Heart left ventricle (tissue), 16 donors: ENCODE measurements around the gene HLA-DRB1. TPM values are rescaled to one million over a fixed set of nuclear protein-coding genes. Genes with fewer than 3 reads are reported as not detected.
"Not testable (repeated sequence)": the region's sequence is repeated elsewhere in the genome, so short reads cannot be mapped to it uniquely, and the experiment has no call there.

Source experiments
- ATAC-seq, 4 donors: fragments of 200-7000 bp; cut with Tn5 transposase; one replicate each; pipeline ENCODE4 v1.9.1; 2020 to 2022; ENCODE audit warnings: moderate library complexity in 4 of 4, mild to moderate bottlenecking in 3 of 4, moderate number of reproducible peaks in 1 of 4
- DNase-seq, 5 donors: peaks; one replicate each; pipeline ENCODE4 v3.0.0-alpha.2; 2020
- H3K27ac ChIP-seq, 12 donors: fragments of 200-600 bp; sonication (generic) in 4 of 12; one replicate each; pipeline versions ENCODE4 v1.5.0 to v1.8.0; 2016 to 2022; ENCODE audit warnings: mild to moderate bottlenecking in 2 of 12
- H3K27me3 ChIP-seq, 9 donors: fragments of 200-600 bp; sonication (generic) in 2 of 9; one replicate each; pipeline versions ENCODE4 v1.5.1 to v1.8.0; 2016 to 2022; ENCODE audit warnings: mild to moderate bottlenecking in 3 of 9
- H3K36me3 ChIP-seq, 9 donors: fragments of 200-600 bp; sonication (generic) in 2 of 9; one replicate each; pipeline versions ENCODE4 v1.5.0 to v1.8.0; 2018 to 2022; ENCODE audit warnings: mild to moderate bottlenecking in 2 of 9
- H3K4me1 ChIP-seq, 12 donors: fragments of 200-600 bp; sonication (generic) in 4 of 12; one replicate each; pipeline versions ENCODE4 v1.5.0 to v1.8.0; 2016 to 2022; ENCODE audit warnings: mild to moderate bottlenecking in 3 of 12
- H3K4me3 ChIP-seq, 12 donors: fragments of 200-600 bp; sonication (generic) in 4 of 12; one replicate each; pipeline versions ENCODE4 v1.5.0 to v1.8.0; 2017 to 2022; ENCODE audit warnings: mild to moderate bottlenecking in 9 of 12, moderate library complexity in 4 of 12
- H3K9me3 ChIP-seq, 12 donors: fragments of 200-600 bp; sonication (generic) in 4 of 12; one replicate each; pipeline versions ENCODE4 v1.5.0 to v1.8.0; 2016 to 2022; ENCODE audit warnings: mild to moderate bottlenecking in 1 of 12
- POLR2A ChIP-seq, 2 donors: fragments of 450-650 bp; IDR thresholded peaks; one replicate each; pipeline ENCODE4 v1.6.1; 2017; ENCODE audit warnings: antibody characterized with exemption in 2 of 2, mild to moderate bottlenecking in 2 of 2, moderate library complexity in 2 of 2
- WGBS, 4 donors: extraction: QIAGEN DNeasy Blood & Tissue Kit in 2 of 4; methylation state at CpG; one replicate each; pipeline versions ENCODE4 v1.1.5 to v1.1.7; 2013 to 2018; 5-methylcytosine and 5-hydroxymethylcytosine counted together
- intact Hi-C, 10 donors: fragments of 100-400 bp; cut with DNase I; formaldehyde crosslinking; loops; one replicate each; pipeline versions ENCODE4 v1.11.1 to v1.14.2; 2022
- polyA plus RNA-seq, 2 donors: library from polyadenylated mRNA; stranded (reverse); fragments of 200-250 nt; gene quantifications; one replicate each; pipeline ENCODE4 v1.2.3, GENCODE V29; 2013
- total RNA-seq, 9 donors: library from RNA; depleted of rRNA in 2 of 9; stranded (reverse); fragments of >200 nt in 2 of 9; fragmentation: NEBNext Ultra II Directional in 3 of 9; extraction: Animal tissue kit (Norgen Biotek cat#: 25700) in 3 of 9; gene quantifications; one replicate each; pipeline versions ENCODE4 v1.1.0 to v1.2.4, GENCODE V29; 2016 to 2023
- TF ChIP-seq, protein P1 (sequence below), 12 donors: fragments of 200-600 bp; sonication (generic) in 4 of 12; IDR thresholded peaks; one replicate each; pipeline versions ENCODE4 v1.5.0 to v1.8.0; 2018 to 2022; ENCODE audit warnings: antibody characterized with exemption in 12 of 12, mild to moderate bottlenecking in 5 of 12
- donor health status: ischemic (EF 13 %, LVEDD 7.1; RV severe dilation, severe dysfunction).
- donor health status: healthy with polysubstance abuse.
- donor health status: DM: no; HTN: yes; CAD: no.
- donor health status: DM: no; HTN: no; CAD: no.
- donor health status: ischemic (EF 25% LVEDD 6.9; RV normal size, moderate dysfunction).
- donor health status: ischemic (EF 25% LVEDD 5.7; RV mildly dilated, moderate dysfunction).
- donor health status: healthy.
- donor health status: DM: yes; HTN: yes; CAD: no.
- donor health status: ischemic (EF 35%, LVEDD 5.7; RV mildly dilated, moderate dysfunction).
- donor health status: nonischemic (EF 11% LVEDD 7.7; RV severe dilation, severe dysfunction).
- donor health status: DM: yes; HTN: yes; CAD: no.
- donor health status: PGD.
- donor health status: ischemic (EF 29% LVEDD 5.4; RV normal size, mild dysfunction).
- donor health status: nonischemic (EF 23%, LVEDD 6.1; RV moderate dilation, normal function).

HLA-DRB1 gene
- total and polyA plus RNA-seq, 11 donors = 12.3 to 404 (median 81.3) TPM

DNA sequence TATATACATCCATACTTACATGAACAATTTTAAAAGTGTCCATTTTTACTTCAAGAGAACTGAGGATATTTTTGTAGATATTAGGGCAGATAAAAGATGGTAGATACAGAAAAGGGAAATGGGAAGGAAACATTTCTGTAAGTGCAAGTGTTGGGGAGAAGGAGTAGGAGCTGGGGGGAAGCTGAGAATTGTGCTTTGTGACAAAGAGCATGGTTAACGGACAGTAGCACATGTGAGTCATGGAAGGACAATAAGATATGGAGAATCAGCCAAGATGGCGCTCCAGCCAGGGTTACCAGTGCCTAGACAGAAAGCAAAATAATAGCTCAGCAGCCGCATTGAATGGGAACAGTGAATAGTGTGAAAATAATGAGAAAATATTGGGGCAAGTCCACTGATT, 12.7 kb upstream of the HLA-DRB1 start:
- Histone ChIP-seq H3K4me3 (no peak overlapping the region), H3K27me3 (no peaks in the 10 kb centered on the region), H3K36me3 (no peaks in the 10 kb centered on the region), H3K4me1 (peaks cover 0 to 7% (median 0%) of the 10 kb centered on the region in 12 donors), H3K9me3 (no peaks in the 10 kb centered on the region), H3K27ac (peak overlapping the region in 4 of 12 donors; percentile 11 to 85 (median 76))
- 60 to 76% (median 63%) methylated on average over 3 of the region's 3 CpGs for WGBS, 4 donors
- no peak for ATAC-seq
- TF ChIP-seq, protein P1, sequence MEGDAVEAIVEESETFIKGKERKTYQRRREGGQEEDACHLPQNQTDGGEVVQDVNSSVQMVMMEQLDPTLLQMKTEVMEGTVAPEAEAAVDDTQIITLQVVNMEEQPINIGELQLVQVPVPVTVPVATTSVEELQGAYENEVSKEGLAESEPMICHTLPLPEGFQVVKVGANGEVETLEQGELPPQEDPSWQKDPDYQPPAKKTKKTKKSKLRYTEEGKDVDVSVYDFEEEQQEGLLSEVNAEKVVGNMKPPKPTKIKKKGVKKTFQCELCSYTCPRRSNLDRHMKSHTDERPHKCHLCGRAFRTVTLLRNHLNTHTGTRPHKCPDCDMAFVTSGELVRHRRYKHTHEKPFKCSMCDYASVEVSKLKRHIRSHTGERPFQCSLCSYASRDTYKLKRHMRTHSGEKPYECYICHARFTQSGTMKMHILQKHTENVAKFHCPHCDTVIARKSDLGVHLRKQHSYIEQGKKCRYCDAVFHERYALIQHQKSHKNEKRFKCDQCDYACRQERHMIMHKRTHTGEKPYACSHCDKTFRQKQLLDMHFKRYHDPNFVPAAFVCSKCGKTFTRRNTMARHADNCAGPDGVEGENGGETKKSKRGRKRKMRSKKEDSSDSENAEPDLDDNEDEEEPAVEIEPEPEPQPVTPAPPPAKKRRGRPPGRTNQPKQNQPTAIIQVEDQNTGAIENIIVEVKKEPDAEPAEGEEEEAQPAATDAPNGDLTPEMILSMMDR (IDR thresholded peaks at IDR 0.05) = no peak
- no peak for TF ChIP-seq POLR2A (IDR thresholded peaks at IDR 0.05)
- intact Hi-C loops = no loop called here
- DNase-seq = no peak

DNA sequence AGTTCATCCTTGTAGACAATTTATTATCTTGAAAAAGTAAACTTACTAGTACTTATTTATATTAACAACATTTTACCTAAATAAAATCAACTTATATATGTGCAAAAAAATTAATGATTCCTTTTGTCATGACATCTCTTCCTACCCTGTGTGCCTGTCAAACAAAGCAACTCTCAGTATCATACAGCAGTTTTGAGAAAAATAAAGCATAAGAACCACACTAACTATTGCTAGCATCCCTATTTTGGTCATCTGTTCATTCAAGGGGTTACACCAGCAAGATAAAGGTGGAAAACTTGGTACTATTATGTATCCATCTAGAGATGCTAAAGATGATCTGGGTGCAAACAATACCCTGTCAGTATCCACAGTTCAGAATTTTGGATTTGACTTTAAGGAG, 7.4 kb upstream of the HLA-DRB1 start:
- Histone ChIP-seq H3K27me3 (no peaks in the 10 kb centered on the region), H3K4me3 (no peak overlapping the region), H3K9me3 (no peaks in the 10 kb centered on the region), H3K36me3 (no peaks in the 10 kb centered on the region), H3K27ac (no peak overlapping the region), H3K4me1 (no peaks in the 10 kb centered on the region)
- DNase-seq (no peak), ATAC-seq (no peak)
- TF ChIP-seq, protein P1 (IDR thresholded peaks at IDR 0.05) = no peak
- TF ChIP-seq POLR2A (IDR thresholded peaks at IDR 0.05) = no peak
- intact Hi-C loops = no loop called here

DNA sequence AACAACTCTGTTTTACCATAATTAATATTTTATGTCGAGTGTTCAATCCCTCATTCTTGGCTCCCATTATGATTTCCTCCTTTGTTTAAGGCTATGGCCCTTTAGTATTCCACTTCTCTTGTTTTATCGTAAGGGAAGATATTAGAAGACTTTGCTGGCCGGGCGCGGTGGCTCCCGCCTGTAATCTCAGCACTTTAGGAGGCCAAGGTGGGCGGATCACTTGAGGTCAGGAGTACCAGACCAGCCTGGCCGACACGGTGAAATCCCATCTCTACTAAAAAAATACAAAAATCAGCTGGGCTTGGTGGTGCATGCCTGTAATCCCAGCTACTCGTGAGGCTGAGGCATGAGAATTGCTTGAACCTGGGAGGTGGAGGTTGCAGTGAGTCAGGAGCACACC, 1.1 kb upstream of the HLA-DRB1 start:
- H3K27ac ChIP-seq = peak overlapping the region in 5 of 12 donors; percentile 67 to 85 (median 71)
- H3K4me3 ChIP-seq, H3K9me3 ChIP-seq, ATAC-seq, intact Hi-C loops, H3K4me1 ChIP-seq, H3K27me3 ChIP-seq, H3K36me3 ChIP-seq, DNase-seq: not testable (repeated sequence)
- WGBS, 4 donors = 84 to 91% methylated on average over 10 of the region's 10 CpGs; no CpG with 5 or more reads in 2 of the 4 donors

DNA sequence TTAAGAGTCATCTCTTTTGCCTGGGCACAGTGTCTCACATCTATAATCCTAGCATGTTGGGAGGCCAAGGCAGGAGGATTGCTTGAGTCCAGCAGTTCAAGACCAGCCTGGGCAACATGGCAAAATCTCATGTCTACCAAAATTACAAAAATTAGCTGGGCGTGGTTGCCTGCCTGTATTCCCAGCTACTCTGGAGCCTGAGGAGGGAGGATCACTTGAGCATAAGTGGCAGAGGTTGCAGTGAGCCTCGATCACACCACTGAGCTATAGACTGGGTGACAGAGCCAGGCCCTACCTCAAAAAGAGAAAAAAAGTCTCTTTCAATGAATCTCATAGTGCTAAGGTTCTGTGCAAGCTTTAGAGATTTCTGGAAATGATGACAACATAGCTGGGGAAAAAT, 1.5 kb downstream of the HLA-DRB1 start:
- ATAC-seq (no peak), DNase-seq (no peak)
- Histone ChIP-seq H3K9me3 (no peaks in the 10 kb centered on the region), H3K4me1 (peaks cover 0 to 1% (median 0%) of the 10 kb centered on the region in 12 donors), H3K27me3 (no peaks in the 10 kb centered on the region), H3K27ac (peak overlapping the region in 6 of 12 donors; percentile 52 to 85 (median 78)), H3K36me3 (no peaks in the 10 kb centered on the region), H3K4me3 (peak overlapping the region in 7 of 12 donors; percentile 16 to 59 (median 47))
- TF ChIP-seq, protein P1 (IDR thresholded peaks at IDR 0.05) = no peak
- no peak for TF ChIP-seq POLR2A (IDR thresholded peaks at IDR 0.05)
- WGBS, 4 donors = 50 to 78% (median 73%) methylated on average over 2 of the region's 2 CpGs
- intact Hi-C loops = loop anchor here in 6 of 10 donors (5.0 to 10.0 kb wide), 6 partner anchors 51 to 153 kb away; partner anchors contain the start of genes HLA-DQB1 (in 1 of the 6), HLA-DRA (in 1 of the 6) and HLA-DRB5 (in 1 of the 6)

DNA sequence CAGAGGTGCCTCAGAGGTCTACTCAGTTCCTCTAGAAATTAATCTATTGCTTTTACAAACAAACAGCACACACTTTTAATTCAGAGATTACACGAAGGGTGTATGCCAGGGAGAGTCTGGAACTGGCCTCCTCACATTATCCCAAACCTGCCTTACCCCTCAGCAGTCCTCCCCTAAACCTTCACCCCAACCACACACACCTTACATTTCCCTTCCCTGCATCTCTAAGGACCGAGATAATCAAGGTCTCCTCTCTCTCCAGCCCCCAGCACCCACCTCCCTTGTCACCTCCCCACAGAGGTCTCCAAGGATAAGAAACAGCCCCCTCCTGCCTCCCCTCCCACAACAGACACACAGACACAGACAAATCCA, 6.1 kb downstream of the HLA-DRB1 start:
- 7 to 16% (median 12%) methylated on average over 2 of the region's 2 CpGs for WGBS, 4 donors
- H3K27ac ChIP-seq = peak overlapping the region in 2 of 12 donors; percentile 10 to 33

More for the DNA sequence above, 6.1 kb downstream of the HLA-DRB1 start:
- no peak for TF ChIP-seq POLR2A (IDR thresholded peaks at IDR 0.05)
- TF ChIP-seq, protein P1 (IDR thresholded peaks at IDR 0.05) = no peak
- Histone ChIP-seq H3K9me3 (no peaks in the 10 kb centered on the region), H3K4me3 (peak overlapping the region in 4 of 12 donors; percentile 24 to 48 (median 40)), H3K27me3 (peaks cover 0 to 15% (median 0%) of the 10 kb centered on the region in 9 donors), H3K36me3 (peaks cover 0 to 7% (median 0%) of the 10 kb centered on the region in 9 donors), H3K4me1 (peaks cover 0 to 4% (median 0%) of the 10 kb centered on the region in 12 donors)
- no peak for DNase-seq
- no peak for ATAC-seq
- intact Hi-C loops = loop anchor here in 4 of 10 donors (10.0 kb wide), 3 partner anchors 49 to 149 kb away; partner anchors contain the start of genes HLA-DRA (in 1 of the 4) and HLA-DRB5 (in 1 of the 4)
